GM12892 (cell line): ENCODE measurements around the gene SHANK3.

Experiments used
- POLR2A ChIP-seq: IDR thresholded peaks from 2 replicates; pipeline ENCODE4 v1.6.1; 2011; ENCODE audit warnings: low read depth, low read length, control low read depth
- POLR2AphosphoS5 ChIP-seq: IDR thresholded peaks from 2 replicates; pipeline ENCODE4 v1.6.1; 2011; ENCODE audit warnings: low read depth, low read length, control low read depth

DNA sequence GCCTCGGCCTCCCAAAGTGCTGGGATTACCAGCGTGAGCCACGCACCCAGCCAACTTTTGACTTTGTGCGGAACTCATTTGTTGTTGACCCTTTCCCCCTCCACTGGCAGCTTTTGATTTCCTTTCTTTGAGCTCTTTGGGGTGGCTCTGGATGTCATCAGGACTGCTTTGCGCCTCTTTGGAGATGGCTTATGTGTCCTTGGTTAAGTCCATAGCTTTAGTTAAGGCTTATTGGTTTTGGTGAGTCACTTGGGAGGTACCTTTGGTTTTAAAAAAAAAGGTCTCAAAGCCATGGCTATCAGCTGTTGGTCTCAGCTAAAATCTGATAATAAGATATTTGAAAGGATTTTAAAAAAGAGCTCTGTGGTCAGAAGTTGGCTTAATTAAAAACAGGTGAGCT lies 39.5 kb upstream of the SHANK3 start:
- TF ChIP-seq POLR2AphosphoS5 (no peak), POLR2A (no peak)
